Mesodermal cell (in vitro differentiated cells): ENCODE results near the gene HTRA3.

ENCODE experiments used
- H3K27ac ChIP-seq: 2 replicates; pipeline ENCODE4 v1.7.0; 2013; ENCODE audit warnings: mild to moderate bottlenecking, low read depth, low read length, moderate library complexity; ENCODE audit not compliant: severe bottlenecking
- H3K36me3 ChIP-seq: 2 replicates; pipeline ENCODE4 v1.7.1; 2013; ENCODE audit warnings: mild to moderate bottlenecking, low read length, moderate library complexity; ENCODE audit not compliant: control insufficient read depth, insufficient read depth
- H3K4me1 ChIP-seq: one replicate; pipeline ENCODE4 v1.7.1; 2013; ENCODE audit warnings: mild to moderate bottlenecking, low read length; ENCODE audit not compliant: insufficient read depth, control insufficient read depth, poor library complexity, severe bottlenecking
- H3K4me3 ChIP-seq: 2 replicates; pipeline ENCODE4 v1.7.0; 2013; ENCODE audit warnings: low read length, control low read depth, mild to moderate bottlenecking; ENCODE audit not compliant: insufficient read depth, poor library complexity, severe bottlenecking; ENCODE audit errors: extremely low read depth
- H3K9me3 ChIP-seq: 2 replicates; pipeline ENCODE4 v1.7.1; 2013; ENCODE audit warnings: mild to moderate bottlenecking, low read length, moderate library complexity; ENCODE audit not compliant: control insufficient read depth
- WGBS, 2 experiments: methylation state at CpG; one replicate each; pipeline ENCODE4 v1.1.5; 2013; ENCODE audit warnings: missing lambda C conversion rate in 2 of 2; ENCODE audit not compliant: insufficient coverage in 2 of 2; 5-methylcytosine and 5-hydroxymethylcytosine counted together

Gene HTRA3

DNA sequence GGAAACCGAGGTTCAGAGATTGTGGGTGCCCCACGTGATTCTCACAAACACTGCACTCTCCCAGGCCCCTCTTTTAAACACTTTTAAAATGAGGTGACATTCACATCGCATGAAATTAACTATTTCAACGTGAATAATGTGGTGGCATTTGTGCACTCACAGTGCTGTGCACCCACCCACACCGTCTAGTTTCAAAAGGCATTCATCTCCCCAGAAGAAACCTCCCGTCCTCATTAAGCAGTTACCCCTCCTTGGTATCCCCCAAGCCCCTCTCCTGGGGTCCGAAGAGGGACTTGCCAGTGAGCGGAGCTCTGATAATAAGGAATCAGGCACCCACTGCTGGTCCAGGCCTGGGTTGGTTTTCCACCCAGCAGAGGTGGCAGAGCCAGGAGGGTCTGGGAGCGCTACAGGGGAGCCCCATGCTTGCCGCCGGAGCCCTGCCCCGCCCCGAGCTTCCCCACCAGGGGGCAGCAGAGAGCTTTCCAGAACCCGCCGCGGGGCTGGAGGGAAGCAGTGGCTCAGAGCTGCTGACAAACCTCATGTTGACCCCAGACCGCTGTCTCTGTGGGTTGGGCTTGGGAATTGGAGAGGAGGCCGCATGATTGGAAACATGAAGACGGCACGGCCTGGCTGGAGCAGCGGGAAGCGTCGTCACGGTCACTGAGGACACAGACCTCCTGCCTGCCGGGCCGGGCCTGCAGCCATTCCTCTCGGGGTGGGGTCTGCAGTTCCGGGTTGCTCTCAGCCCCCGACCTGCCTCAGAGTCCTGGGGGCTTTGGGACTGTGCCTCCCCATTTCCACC, 27.5 kb upstream of the HTRA3 start:
- H3K36me3 ChIP-seq, result no peaks in the 10 kb centered on the region
- H3K4me3 ChIP-seq, result no peak overlapping the region
- peaks cover 16% of the 10 kb centered on the region for H3K4me1 ChIP-seq
- H3K27ac ChIP-seq, result peak overlapping the region; percentile 30
- no peaks in the 10 kb centered on the region for H3K9me3 ChIP-seq
- WGBS, 2 experiments, result 18 to 23% methylated on average over 18 to 28 of the region's 29 CpGs

GRCh38 chr4:8242782-8243560, 26.6 kb upstream of the HTRA3 start:
- peak overlapping the region; percentile 30 for H3K27ac ChIP-seq
- WGBS, 2 experiments, result 87 to 95% methylated on average over 8 to 9 of the region's 10 CpGs

DNA sequence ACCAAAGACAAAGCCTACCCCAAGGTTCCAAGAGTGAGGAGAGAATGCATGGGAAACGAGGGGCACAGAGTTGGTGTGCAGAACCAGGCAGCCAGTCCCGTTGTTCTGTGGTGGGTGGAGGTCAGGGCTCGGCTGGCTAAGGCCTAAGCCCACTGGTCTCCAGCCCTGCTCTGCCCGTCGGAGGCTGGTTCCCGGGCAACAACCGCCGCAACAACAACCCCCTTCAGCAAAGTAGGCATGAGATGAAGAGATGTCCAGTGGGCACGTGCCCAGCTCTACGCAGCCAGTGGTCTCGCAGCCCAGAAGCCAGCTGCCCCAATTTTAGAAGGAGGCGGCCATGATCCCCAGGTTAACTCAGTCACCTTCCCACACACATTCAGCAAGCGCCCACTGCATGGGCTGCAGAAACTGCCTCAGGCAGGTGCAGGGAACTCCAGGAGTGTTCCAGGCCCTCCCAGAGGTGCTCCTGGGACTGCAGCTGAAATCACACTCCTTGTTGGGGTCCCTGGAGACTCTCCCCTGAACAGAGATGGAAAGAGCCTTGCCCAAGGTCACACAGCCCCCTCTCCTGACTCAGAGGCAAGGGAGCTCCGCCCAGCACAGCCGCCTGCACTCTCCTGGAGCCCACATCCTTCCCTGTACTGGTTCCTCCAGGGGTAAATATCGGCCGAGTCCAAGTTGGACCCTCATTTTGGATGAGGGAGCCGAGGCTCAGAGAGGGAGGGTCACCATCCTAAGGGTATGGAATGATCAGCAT, 25.4 kb upstream of the HTRA3 start:
- 95 to 97% methylated on average over 16 to 18 of the region's 18 CpGs for WGBS, 2 experiments
- Histone ChIP-seq H3K4me3 (no peak overlapping the region), H3K36me3 (no peaks in the 10 kb centered on the region), H3K27ac (no peak overlapping the region), H3K9me3 (no peaks in the 10 kb centered on the region), H3K4me1 (peaks cover 20% of the 10 kb centered on the region)

More at GRCh38 chr4:8242782-8243560, 26.6 kb upstream of the HTRA3 start:
- Histone ChIP-seq H3K9me3 (no peaks in the 10 kb centered on the region), H3K4me3 (no peak overlapping the region), H3K36me3 (no peaks in the 10 kb centered on the region), H3K4me1 (peaks cover 23% of the 10 kb centered on the region)

GRCh38 chr4:8244931-8245460, 24.6 kb upstream of the HTRA3 start:
- Histone ChIP-seq H3K4me3 (no peak overlapping the region), H3K4me1 (peaks cover 20% of the 10 kb centered on the region), H3K27ac (no peak overlapping the region), H3K36me3 (no peaks in the 10 kb centered on the region), H3K9me3 (no peaks in the 10 kb centered on the region)
- WGBS, 2 experiments, result 95 to 96% methylated on average over 19 of the region's 19 CpGs

- no peaks in the 10 kb centered on the region for H3K9me3 ChIP-seq
- no peak overlapping the region for H3K27ac ChIP-seq
- no peak overlapping the region for H3K4me3 ChIP-seq
- peaks cover 20% of the 10 kb centered on the region for H3K4me1 ChIP-seq
- WGBS, 2 experiments, result 93 to 95% methylated on average over 26 to 28 of the region's 31 CpGs
- no peaks in the 10 kb centered on the region for H3K36me3 ChIP-seq
Measured at GRCh38 chr4:8245884-8246833, 23.4 kb upstream of the HTRA3 start.

GRCh38 chr4:8247047-8247930, 22.3 kb upstream of the HTRA3 start:
- no peak overlapping the region for H3K4me3 ChIP-seq
- H3K9me3 ChIP-seq, result no peaks in the 10 kb centered on the region
- H3K27ac ChIP-seq, result peak overlapping the region; percentile 13
- H3K4me1 ChIP-seq, result peaks cover 22% of the 10 kb centered on the region
- WGBS, 2 experiments, result 90 to 92% methylated on average over 22 to 28 of the region's 31 CpGs
- no peaks in the 10 kb centered on the region for H3K36me3 ChIP-seq

DNA sequence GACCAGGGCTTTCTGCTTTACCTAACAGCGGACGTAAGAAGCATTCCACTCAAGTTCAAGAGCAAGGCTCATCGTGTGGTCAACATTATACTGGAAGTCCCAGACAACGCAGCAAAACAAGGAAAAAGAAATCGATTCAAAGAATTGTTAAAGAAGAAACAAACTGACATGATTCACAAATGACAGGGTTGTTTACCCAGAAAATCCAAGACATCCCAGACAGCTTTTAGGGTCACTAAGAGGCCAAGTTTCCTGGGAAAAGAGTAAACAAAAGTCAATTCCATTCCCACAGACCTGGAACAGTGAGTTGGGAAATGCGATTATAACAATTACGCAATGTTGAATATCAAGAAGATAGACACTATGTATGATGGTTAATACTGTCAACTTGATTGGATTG, 21.5 kb upstream of the HTRA3 start:
- Histone ChIP-seq H3K27ac (no peak overlapping the region), H3K36me3 (no peaks in the 10 kb centered on the region), H3K4me1 (peaks cover 24% of the 10 kb centered on the region), H3K4me3 (no peak overlapping the region), H3K9me3 (no peaks in the 10 kb centered on the region)
- 94 to 96% methylated on average over 5 to 7 of the region's 7 CpGs for WGBS, 2 experiments

DNA sequence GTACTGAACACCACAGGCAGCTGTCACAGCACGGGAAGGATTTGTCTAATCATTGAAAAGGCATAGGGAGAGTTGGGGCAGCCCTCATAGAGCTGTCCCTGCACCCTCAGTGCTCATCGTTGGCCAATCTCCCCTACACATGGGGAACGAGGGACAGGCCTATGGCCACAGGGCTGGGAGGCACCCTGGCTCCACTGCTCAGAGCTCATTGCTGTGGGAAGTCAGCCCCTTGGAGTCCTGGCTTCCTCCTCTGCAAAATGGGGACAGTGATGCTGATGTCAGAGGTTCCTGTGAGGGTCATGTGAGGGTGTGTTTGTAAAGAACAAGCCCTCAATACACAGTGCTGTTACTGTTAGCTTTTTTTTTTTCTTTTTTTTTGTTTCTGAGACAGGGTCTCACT, 19.3 kb upstream of the HTRA3 start:
- H3K27ac ChIP-seq, result no peak overlapping the region
- H3K36me3 ChIP-seq, result no peaks in the 10 kb centered on the region
- no peaks in the 10 kb centered on the region for H3K9me3 ChIP-seq
- peaks cover 27% of the 10 kb centered on the region for H3K4me1 ChIP-seq
- H3K4me3 ChIP-seq, result no peak overlapping the region
- 100% methylated on average over 1 of the region's 3 CpGs; no CpG with 5 or more reads in 1 of the 2 experiments for WGBS, 2 experiments

DNA sequence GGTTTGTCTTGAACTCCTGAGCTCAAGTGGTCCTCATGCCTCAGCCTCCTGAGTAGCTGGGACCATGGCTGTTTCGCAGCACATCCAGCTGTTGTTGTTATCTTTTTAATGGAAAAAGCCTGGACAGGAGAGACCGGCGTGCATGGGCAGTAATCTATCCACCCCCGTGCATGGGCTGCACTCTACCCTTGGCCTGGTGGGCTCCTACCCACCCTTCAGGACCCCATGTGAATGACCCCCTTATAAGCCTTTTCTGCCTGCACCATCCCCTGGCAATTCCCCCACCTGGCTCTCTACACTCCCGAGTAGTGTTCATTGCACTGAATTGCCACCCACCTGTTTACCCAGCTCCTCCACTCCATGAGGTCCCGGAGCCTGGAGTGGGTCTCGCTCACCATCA, 18.9 kb upstream of the HTRA3 start:
- no peaks in the 10 kb centered on the region for H3K9me3 ChIP-seq
- H3K4me3 ChIP-seq, result no peak overlapping the region
- no peak overlapping the region for H3K27ac ChIP-seq
- no peaks in the 10 kb centered on the region for H3K36me3 ChIP-seq
- H3K4me1 ChIP-seq, result peaks cover 27% of the 10 kb centered on the region
- 94 to 100% methylated on average over 5 to 6 of the region's 7 CpGs for WGBS, 2 experiments
